H1 (cell line): ENCODE measurements around the gene SCAP. TPM values are rescaled to one million over a fixed set of nuclear protein-coding genes. Genes with fewer than 3 reads are reported as not detected.

Experiments
- BACH1 ChIP-seq: IDR thresholded peaks from 2 replicates; pipeline ENCODE4 v1.6.1; 2012; ENCODE audit warnings: low read length, improper control_type of control experiment
- E2F6 ChIP-seq: IDR thresholded peaks from 2 replicates; pipeline ENCODE4 v1.6.1; 2012; ENCODE audit warnings: inconsistent platforms
- EGR1 ChIP-seq: IDR thresholded peaks from 2 replicates; pipeline ENCODE4 v1.6.1; 2011; ENCODE audit warnings: low read depth, low read length, borderline replicate concordance
- HDAC2 ChIP-seq, 2 experiments: fragments of 300-600 bp in 1 of 2; sonication (generic) in 1 of 2; IDR thresholded peaks; 2 replicates each; pipeline ENCODE4 v1.6.1; 2011 to 2012; ENCODE audit warnings: low read depth in 2 of 2, low read length in 2 of 2, mild to moderate bottlenecking in 2 of 2, moderate library complexity in 2 of 2, borderline replicate concordance in 1 of 2, inconsistent platforms in 1 of 2
- MAFK ChIP-seq: IDR thresholded peaks from 2 replicates; pipeline ENCODE4 v1.6.1; 2012; ENCODE audit warnings: low read depth, mild to moderate bottlenecking, improper control_type of control experiment, low read length
- MAX ChIP-seq: IDR thresholded peaks from 2 replicates; pipeline ENCODE4 v1.6.1; 2012; ENCODE audit warnings: inconsistent platforms
- RAD21 ChIP-seq, 2 experiments: IDR thresholded peaks in 1 of 2; conservative IDR thresholded peaks in 1 of 2; 2 replicates each; pipeline ENCODE4 v1.6.1; 2011; ENCODE audit warnings: low read depth in 2 of 2, low read length in 2 of 2, improper control_type of control experiment in 1 of 2, inconsistent platforms in 1 of 2, mild to moderate bottlenecking in 1 of 2, moderate library complexity in 1 of 2
- SIN3A ChIP-seq, 2 experiments: IDR thresholded peaks in 1 of 2; conservative IDR thresholded peaks in 1 of 2; 2 replicates each; pipeline ENCODE4 v1.6.1; 2011 to 2012; ENCODE audit warnings: low read length in 2 of 2, improper control_type of control experiment in 1 of 2, low read depth in 1 of 2, mild to moderate bottlenecking in 1 of 2
- SP1 ChIP-seq: IDR thresholded peaks from 2 replicates; pipeline ENCODE4 v1.6.1; 2011; ENCODE audit warnings: low read depth, low read length
- TBP ChIP-seq: IDR thresholded peaks from 2 replicates; pipeline ENCODE4 v1.6.1; 2011; ENCODE audit warnings: low read depth, low read length, improper control_type of control experiment
- YY1 ChIP-seq: IDR thresholded peaks from 2 replicates; pipeline ENCODE4 v1.6.1; 2011; ENCODE audit warnings: low read depth, mild to moderate bottlenecking, low read length
- polyA plus RNA-seq, 7 experiments: library from polyadenylated mRNA; depleted of rRNA in 3 of 7; stranded (reverse) in 5 of 7; unstranded in 2 of 7; fragments of >200 nt in 5 of 7; fragments of 200-250 nt in 2 of 7; gene quantifications; 1 replicate in 5 of 7; 2 replicates in 1 of 7; 4 replicates in 1 of 7; pipeline versions ENCODE4 v1.2.1 to v1.2.3, GENCODE V29; 2011 to 2013; ENCODE audit warnings: missing spikeins in 2 of 7, mixed read lengths in 2 of 7
- total RNA-seq: library from RNA; stranded (reverse); fragmentation: NEBNext Ultra II Directional; extraction: Animal tissue kit (Norgen Biotek cat#: 25700); gene quantifications from 2 replicates; pipeline ENCODE4 v1.2.1, GENCODE V29; 2021
- TF ChIP-seq, protein P1 (sequence below), 3 experiments: IDR thresholded peaks; 1 replicate in 2 of 3; 2 replicates in 1 of 3; pipeline versions ENCODE4 v1.5.1 to v1.6.1; 2011; ENCODE audit warnings: low read length in 3 of 3, mild to moderate bottlenecking in 3 of 3, inconsistent platforms in 2 of 3, low read depth in 1 of 3, moderate library complexity in 1 of 3; ENCODE audit not compliant: insufficient read depth in 1 of 3; ENCODE audit errors: control extremely low read depth in 1 of 3

The SCAP gene
- total and polyA plus RNA-seq, 2 of the 8 experiments (the other 6 are each of a cell fraction or from before 2014, with no cell fraction given) = 74.0 to 114 TPM

- peak in 1 of 2 experiments; percentile 82; a peak in 2 of 4 replicates for TF ChIP-seq SIN3A (conservative IDR thresholded peaks at IDR 0.05 in 1 of 2, IDR thresholded peaks at IDR 0.05 in 1 of 2; ENCODE audit: low read depth in 1 of 2, low read length in 2 of 2)
- no peak for TF ChIP-seq EGR1
- no peak for TF ChIP-seq TBP
- no peak for TF ChIP-seq SP1
- peak; percentile 99 for TF ChIP-seq E2F6
- TF ChIP-seq RAD21 (IDR thresholded peaks at IDR 0.05 in 1 of 2, conservative IDR thresholded peaks at IDR 0.05 in 1 of 2; ENCODE audit: low read depth in 2 of 2, low read length in 2 of 2) = peak; percentile 98 to 99
- TF ChIP-seq HDAC2 (IDR thresholded peaks at IDR 0.05; ENCODE audit: borderline replicate concordance in 1 of 2, low read depth in 2 of 2, low read length in 2 of 2) = peak in 1 of 2 experiments; percentile 58; a peak in 1 of 4 replicates
- TF ChIP-seq YY1 = 0 out of 2 replicates have a peak, but pooled peaks have one; percentile 63
- peak; percentile 3; the same call in 1 of the 2 replicates for TF ChIP-seq MAFK
- TF ChIP-seq MAX = peak; percentile 99
- TF ChIP-seq, protein P1, sequence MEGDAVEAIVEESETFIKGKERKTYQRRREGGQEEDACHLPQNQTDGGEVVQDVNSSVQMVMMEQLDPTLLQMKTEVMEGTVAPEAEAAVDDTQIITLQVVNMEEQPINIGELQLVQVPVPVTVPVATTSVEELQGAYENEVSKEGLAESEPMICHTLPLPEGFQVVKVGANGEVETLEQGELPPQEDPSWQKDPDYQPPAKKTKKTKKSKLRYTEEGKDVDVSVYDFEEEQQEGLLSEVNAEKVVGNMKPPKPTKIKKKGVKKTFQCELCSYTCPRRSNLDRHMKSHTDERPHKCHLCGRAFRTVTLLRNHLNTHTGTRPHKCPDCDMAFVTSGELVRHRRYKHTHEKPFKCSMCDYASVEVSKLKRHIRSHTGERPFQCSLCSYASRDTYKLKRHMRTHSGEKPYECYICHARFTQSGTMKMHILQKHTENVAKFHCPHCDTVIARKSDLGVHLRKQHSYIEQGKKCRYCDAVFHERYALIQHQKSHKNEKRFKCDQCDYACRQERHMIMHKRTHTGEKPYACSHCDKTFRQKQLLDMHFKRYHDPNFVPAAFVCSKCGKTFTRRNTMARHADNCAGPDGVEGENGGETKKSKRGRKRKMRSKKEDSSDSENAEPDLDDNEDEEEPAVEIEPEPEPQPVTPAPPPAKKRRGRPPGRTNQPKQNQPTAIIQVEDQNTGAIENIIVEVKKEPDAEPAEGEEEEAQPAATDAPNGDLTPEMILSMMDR (IDR thresholded peaks at IDR 0.05; ENCODE audit: control extremely low read depth in 1 of 3, insufficient read depth in 1 of 3, low read depth in 1 of 3, low read length in 3 of 3) = peak; percentile 71 to 93 (median 88)
- peak; percentile 24; the same call in 1 of the 2 replicates for TF ChIP-seq BACH1
- TF ChIP-seq, all 59 proteins: peak for 14
Observed at GRCh38 chr3:47522082-47522987, 46.6 kb upstream of the SCAP start (continued).
